Renal pelvis (tissue), 4 donors: Measurements from ENCODE around the gene SERPINC1. TPM values are rescaled to one million over a fixed set of nuclear protein-coding genes. Genes with fewer than 3 reads are reported as not detected.
A peak's percentile ranks its signal among the peaks of the same experiment; 100 is the strongest.
"Not testable (repeated sequence)": the region's sequence is repeated elsewhere in the genome, so short reads cannot be mapped to it uniquely, and the experiment has no call there.

Experiments used
- DNase-seq: peaks from one replicate; pipeline ENCODE4 v3.0.0-alpha.2; 2013
- polyA plus RNA-seq, 3 donors: library from polyadenylated mRNA; unstranded; fragments of 120-200 nt; gene quantifications; one replicate each; pipeline ENCODE4 v1.2.1, GENCODE V29; 2013; ENCODE audit not compliant: insufficient read length in 3 of 3

Gene SERPINC1
- polyA plus RNA-seq, 3 donors: 0.75 to 0.84 TPM; not detected in 1

DNA sequence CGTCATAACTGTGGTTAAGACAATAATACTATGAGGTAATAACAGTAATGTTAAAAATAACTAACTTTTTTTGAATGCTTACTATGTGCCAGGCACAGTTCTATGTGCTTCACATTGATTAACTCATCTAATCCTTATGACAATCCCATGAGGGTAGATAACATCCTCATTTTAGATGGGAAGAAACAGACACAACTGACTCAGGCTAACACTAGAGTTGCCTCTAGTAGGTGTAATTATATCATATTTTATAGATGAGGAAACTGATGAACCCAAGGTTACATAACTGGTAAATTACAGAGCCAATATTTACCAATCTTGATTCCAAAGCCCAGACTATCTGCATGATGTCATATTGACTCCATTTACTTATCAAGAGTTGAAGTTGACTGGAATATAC lies 23.5 kb downstream of the SERPINC1 start:
- DNase-seq: no peak

DNA sequence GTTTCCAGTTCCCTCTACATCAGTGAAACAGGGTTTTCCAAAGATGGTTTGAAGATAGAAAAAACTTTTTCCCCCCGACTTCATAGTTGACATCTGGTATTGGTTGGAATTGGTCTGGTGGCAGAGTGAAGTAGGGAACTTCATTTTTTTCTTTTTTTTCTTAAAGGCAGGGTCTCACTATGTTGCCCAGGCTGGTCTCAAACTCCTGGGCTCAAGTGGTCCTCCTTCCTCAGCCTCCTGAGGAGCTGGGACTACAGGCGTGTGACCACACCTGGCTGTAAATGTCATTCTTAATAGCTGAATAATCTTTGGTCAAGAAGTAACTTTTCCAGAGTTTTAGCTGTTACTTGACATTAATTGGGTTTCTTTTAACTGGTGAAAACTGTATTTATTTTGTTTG lies 27.2 kb downstream of the SERPINC1 start:
- DNase-seq: no peak

DNA sequence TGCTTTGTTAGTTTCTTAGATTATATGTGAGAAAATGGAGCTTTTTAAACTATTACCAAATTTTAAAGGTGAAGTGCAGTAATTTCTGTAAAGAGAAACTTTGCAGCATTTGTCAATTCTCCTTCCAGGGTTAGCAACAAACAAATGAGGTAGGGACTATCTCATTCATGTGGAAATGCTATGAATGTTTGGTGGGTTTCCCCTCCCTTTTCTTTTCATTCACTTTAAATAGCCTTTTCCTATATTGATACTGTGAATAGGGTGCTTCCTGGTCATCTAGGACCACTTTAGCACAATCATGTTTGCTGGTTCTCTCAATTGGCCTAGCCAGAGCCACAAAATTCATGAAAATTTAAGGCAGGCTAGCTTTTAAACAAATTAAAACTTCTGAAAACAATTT lies 28.4 kb downstream of the SERPINC1 start:
- no peak for DNase-seq

DNA sequence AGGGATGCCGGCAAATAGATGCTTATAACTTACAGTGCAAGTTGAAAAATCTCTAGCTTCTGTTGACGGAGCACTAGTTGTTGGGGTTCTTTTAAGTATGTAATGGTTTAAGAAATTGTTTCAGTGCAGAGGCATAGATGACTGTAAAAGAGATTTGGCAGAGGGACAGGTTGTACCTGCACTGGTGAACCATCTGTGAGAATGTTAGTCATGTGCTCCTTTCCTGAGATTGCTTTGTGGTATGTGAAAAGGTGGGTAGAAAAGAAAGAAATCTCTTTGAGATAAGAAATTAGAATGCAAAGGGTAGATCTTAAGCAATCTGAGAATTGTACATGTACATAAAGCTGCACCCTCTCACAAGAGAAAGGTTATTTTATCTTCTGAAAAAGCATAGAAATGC lies 29.5 kb downstream of the SERPINC1 start:
- DNase-seq: no peak

DNA sequence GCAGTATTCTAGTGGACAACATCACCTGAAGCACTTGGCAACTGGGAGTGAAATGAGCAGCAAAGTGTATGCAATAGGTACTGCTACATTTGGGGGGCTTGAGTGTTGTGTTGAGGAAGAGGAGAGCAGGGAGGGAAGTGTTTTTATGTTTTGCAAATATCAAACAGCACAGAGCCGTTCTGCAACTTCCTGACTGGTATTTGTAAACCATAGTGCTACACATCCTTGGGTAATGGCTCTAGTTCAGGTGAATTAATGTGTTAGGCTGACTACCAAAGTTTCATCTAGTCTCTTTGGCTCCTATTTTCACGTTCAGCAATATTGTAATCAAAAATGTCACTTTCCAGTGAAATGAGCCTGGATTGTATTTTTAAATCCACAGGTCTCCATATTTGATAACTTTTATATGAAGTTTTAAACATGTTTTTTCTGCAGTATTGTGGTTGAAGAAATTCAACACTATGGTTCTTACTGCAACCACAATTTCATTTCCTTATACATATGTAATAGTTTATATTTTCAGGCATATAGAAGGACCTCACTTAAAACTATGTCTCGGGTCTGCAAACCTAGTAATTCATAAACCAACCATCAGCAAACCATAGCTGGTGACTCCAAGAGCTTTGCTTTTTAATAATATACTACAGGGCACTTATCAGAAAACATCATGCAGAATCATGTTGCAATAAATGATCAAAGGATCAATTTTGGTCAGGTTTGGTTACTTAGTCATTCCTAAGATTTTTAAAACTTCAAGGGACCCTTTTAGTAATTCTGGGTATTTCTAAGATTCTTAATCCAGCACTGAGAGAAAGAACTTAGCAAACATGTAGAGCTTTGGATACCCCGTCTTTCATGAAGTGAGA lies 30.1 kb downstream of the SERPINC1 start:
- DNase-seq: no peak

DNA sequence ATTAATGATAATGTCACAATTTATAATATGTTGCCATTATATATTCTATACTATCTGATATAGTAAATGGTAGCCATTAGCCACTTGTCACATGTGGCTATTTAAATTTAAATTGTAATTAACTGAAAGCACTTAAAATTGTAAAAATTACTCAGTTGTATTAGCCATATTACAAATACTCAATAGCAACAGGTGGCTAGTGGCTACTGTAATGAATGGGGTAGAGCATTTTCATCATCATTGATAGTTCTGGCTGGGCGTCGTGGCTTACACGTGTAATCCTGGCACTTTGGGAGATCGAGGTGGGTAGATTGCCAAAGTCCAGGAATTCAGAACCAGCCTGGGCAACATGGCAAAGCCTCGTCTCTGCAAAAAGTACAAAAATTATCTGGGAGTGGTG lies 32.4 kb downstream of the SERPINC1 start:
- no peak for DNase-seq

DNA sequence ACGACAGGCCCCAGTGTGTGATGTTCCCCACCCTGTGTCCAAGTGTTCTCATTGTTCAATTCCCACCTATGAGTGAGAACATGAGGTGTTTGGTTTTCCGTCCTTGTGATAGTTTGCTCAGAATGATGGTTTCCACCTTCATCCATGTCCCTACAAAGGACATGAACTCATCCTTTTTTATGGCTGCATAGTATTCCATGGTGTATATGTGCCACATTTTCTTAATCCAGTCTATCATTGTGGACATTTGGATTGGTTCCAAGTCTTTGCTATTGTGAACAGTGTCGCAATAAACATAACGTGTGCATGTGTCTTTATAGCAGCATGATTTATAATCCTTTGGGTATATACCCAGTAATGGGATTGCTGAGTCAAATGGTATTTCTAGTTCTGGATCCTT lies 36.0 kb downstream of the SERPINC1 start:
- not testable (repeated sequence) for DNase-seq

DNA sequence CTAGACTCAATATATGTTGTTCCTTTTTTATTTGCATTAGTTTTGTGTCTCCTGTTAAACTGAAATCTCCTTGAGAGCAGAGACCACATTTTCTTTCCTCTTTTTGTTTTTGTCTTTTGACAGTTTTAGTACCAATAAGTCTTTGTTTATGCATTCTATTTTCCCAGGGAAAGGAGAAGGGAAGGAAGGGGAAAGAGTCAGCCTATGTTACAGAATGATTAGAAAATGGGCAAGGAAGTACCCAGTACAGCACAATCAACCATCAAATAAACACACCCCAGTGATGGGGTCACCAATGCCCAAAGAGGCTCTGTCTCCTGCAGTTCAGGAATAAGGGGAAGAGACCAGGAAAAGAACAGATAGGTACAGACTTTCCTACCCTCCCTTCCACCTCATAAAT lies 38.9 kb downstream of the SERPINC1 start:
- no peak for DNase-seq

DNA sequence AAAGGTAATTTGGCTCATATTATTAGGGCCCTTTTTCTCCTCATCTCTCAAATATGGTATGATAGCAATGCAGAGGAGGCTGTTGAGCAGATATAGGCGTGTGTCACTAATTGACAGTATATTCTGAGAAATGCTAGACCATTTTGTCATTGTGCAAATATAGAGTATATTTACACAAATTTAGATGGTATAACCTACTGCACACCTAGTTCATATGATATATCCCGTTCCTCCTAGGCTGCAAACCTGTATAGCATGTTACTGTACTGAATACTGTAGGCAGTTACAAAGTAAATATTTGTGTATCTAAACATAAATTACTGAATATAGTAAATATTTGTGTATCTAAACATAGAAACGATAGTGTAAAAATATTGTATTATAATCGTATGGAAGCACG lies 40.4 kb downstream of the SERPINC1 start:
- no peak for DNase-seq

DNA sequence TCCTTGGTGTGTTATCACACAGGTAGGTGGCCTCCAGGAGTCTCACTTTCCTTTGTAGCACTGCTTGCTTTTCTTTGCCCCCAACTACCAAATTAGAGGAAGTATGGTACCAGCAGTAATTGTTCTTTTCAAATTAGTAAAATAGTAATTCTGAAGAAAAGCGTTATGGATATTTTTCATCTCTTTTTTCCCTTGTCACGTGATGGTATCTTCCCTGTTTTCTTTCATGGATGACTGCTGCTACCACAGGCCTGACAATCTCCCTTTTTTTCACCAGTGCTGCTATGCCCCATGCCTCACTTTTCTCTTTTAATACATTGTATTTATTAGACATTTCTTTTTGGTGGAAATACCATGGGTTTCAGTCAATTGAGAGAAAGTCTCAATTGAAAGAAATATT lies 45.6 kb downstream of the SERPINC1 start:
- no peak for DNase-seq

DNA sequence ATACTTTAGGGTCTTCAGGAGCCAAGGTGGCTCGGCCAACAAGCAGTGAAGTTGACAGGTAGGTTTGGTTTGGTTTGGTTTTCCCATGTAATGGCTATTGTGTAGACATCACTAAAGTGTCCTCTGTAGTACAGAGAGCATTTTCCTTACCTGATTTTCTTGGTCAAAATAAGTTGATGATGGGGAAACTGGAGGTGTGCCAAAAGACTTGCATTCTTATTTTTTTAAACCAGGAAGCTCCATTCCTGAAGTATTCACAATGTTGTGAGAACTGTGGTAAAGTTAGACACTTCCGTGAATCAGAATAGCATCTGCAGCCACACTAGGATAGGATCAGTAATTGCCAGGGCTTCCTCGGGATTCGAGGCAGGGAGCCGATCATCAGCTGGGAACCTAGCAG lies 46.0 kb downstream of the SERPINC1 start:
- no peak for DNase-seq

DNA sequence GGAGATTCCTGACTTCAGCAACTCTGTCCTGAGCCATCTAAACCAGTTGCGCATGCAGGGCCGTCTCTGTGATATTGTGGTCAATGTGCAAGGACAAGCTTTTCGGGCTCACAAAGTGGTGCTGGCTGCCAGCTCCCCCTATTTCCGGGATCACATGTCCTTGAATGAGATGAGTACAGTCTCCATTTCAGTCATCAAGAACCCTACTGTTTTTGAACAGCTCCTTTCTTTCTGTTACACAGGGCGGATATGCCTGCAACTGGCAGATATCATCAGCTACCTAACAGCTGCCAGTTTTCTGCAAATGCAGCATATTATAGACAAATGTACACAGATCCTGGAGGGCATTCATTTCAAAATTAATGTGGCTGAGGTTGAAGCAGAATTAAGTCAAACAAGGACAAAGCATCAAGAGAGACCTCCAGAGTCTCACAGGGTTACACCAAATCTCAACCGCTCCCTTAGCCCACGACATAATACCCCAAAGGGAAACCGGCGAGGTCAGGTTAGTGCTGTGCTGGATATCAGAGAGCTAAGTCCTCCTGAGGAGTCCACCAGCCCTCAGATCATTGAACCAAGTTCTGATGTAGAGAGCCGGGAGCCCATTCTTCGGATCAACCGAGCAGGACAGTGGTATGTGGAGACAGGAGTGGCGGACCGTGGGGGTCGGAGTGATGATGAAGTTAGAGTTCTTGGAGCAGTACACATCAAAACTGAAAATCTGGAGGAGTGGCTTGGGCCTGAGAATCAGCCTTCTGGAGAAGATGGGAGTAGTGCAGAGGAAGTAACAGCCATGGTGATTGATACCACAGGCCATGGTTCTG lies 46.7 kb downstream of the SERPINC1 start:
- DNase-seq: no peak

DNA sequence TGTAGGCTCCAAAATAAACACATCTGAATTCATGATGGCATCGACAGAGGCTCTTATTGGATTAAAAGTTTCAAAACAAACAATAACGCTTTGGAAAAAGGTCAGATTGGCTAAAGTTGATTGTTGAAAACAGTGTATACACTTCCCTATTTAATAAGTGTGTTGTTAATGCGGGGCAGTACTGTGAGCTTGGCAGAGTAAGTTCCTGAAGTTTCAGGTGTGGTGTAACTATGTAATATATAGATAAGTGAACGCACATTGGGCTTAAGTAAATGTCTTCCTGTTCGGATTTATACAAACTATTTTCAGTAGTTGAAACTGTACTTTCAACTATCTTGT lies 48.1 kb downstream of the SERPINC1 start:
- DNase-seq: no peak

DNA sequence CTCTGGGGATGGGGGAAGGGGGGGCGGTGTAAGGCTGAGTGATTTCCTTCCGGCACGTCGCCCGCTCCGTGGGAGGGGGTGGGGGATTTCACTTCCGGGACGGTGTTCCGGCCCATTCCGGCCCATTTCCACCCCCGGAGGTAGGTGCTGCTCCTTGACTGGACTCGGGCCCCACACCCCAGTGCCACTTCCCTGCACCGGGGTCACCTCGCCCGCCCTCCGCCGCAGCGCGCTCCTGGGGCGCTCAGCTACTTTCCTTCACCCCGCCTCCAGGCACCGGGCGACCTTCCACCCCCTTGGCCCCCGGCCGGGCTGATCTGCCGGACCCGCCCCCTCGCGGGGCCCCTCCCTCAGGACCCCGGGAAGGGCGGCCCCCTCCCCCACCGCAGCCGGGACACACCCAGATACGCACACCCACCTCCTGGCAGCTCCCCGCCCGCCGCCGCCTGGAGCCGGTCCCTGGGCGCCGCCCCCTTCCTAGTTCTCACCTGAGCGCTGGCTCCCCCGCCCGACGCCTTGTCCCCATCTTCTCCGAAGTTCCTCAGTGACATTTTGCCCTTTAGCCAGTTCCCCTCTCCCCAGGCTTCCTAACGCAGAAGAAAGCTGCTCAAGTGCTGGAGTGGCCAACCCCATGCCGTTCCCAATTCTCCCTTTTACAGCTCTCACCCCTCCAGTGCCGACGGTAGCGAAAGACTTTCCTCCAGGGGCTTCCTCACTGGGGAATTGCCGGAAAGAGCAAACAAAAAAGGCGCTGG lies 48.7 kb downstream of the SERPINC1 start, which contains the start of gene ZBTB37:
Gene ZBTB37, plus strand, starts transcription at position 115 of the 755 bp plus-strand sequence. CDS start 1,846 bp downstream, outside the sequence.
- DNase-seq: peak; percentile 82

DNA sequence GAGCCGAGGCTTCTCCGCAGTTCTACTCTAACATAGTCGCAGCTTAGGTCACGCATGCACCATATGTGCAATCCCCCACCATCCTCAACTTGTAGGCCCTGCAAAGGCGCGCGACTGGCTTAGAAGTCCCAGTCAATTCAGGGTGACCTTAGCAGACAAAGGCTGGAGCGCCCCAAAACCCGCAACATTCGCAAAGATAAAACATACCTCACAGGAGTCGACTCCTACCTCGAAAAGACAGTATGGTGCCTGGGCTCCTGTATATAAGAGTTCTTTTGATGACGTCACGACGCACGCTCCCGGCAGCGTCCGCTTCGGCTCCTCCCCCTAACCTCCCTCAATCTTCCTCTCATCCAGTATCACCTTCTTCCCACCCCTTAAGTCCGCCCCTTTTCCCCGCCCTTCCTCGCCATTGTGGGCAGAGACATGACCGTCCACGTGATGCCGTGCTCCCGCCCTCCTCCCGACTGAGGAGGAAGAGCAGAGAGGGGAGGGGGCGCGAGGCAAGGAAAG lies 49.3 kb downstream of the SERPINC1 start, which contains the start of gene GAS5:
Gene GAS5, minus strand, starts transcription at position 237 of the 513 bp plus-strand sequence.
- DNase-seq: peak; percentile 100

DNA sequence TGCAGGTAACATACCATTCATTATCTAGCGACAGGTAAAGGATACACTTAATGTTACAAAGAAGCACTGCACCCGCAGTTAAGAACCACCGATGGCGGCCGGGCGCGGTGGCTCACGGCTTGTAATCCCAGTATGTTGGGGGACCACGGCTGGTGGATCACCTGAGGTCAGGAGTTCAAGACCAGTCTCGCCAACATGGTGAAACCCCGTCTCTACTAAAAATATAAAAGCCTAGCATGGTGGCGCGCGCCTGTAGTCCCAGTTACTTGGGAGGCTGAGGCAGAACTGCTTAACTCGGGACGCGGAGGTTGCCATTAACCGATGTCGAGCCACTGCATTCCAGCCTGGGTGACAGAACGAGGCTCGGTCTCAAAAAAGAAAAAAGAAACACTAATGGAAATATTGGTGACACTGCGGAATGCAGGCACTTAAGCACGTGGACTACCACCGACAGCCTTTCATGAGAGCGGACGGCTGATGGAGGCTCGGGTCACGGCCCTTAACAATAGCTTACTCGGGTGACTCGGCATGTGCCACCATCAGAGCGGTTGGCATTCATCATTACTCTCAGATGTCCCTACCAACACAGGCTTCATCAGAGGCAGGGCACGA lies 49.9 kb downstream of the SERPINC1 start:
- no peak for DNase-seq

DNA sequence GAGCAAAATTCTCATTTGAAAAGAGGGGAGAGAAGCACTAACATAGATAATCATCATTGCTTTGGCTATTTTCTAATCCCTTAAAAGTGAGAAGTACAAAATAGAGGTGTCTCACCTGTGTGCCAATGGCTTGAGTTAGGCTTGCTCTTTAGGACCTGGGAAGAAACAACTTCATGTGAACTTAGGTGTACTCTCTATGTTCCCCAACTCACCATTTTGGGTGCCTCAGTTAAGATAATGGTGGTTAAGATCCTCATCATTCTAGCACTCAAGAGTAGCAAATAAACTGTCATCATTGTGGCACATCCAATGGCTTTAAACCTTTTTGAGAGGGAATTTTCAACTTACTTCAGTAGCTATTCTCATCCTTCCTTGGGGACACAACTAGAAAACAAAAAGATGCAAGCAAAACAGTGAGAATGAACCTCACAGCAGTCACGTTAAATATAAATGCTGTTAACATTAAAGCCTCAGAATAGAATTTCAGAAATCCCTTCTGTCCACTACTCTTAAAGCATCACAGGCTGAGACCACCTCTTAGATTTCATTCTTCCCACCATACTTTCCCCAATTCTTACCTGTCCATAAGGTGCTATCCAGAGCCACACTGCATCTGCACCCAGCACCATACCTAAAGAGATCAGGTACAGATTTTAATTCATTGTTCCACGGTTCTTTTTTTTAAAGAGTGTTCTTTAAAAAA lies 50.6 kb downstream of the SERPINC1 start:
- DNase-seq: no peak

DNA sequence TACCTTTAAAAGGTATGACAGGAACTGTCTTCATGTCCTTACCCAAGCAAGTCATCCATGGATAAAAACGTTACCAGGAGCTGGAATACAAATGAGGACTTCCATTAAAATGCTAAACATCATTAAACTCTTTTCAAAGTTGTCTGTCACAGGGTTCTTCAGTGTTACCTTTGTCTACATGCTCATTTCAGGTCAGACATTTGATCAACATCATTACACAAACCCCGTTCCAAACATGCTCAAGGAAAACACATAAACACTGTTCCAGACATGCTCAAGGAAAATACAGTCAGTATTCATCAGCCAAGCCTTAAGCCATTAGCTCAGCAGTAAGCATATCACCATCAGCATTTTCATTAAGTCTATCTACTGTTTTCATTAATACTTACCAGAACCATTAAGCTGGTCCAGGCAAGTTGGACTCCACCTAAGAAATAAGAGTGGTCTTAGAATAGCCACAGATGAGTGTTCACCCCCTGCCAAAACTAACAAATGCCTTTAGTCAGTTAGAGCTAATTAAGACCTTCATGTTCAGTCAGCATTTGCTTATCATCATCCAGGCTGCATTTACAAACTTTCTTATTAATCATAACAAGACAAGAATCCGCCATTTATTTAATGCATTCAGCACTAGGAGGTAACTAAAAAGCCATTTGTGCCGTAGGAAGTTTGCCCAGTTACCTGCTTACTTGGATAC lies 51.5 kb downstream of the SERPINC1 start:
- DNase-seq: no peak

DNA sequence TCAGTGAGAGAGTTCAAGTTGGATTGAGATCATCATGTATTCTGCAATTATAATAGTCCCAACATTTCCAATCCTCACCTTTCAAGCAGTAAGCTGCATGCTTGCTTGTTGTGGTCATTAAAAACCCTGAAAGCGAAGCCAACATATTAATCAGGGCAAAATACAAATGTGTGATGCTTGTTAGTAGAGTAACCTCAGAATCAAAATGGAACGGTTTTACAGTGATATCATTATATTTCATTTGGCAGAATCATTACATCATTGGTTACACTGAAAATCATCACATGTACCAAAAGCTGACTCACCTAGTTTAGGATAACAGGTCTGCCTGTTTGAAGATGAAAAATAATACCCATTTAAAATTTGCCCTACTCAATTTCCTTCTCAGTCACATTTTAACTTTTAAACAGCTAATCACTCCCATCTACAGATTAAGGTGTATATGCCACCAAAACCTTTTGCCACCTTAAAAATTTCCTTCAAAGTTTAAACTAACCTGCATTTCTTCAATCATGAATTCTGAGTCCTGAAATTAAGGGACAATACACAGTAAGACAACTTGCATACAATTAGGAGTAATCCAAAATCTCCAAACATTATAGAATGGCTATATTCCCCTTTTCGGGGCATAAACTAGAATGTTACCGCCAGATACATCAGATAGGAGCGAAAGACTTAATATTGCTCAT lies 52.8 kb downstream of the SERPINC1 start:
- DNase-seq: no peak
